NB4 (cell line): Measurements from ENCODE around the gene PAQR7.

Experiments
- CTCF ChIP-seq: IDR thresholded peaks from one replicate; pipeline ENCODE4 v1.5.1; 2012; ENCODE audit warnings: low read depth, low read length
- MAX ChIP-seq: IDR thresholded peaks from 2 replicates; pipeline ENCODE4 v1.6.1; 2011; ENCODE audit warnings: low read depth, low read length
- MYC ChIP-seq: IDR thresholded peaks from 2 replicates; pipeline ENCODE4 v1.6.1; 2011; ENCODE audit warnings: low read depth, low read length
- POLR2A ChIP-seq: IDR thresholded peaks from 2 replicates; pipeline ENCODE4 v1.6.1; 2011; ENCODE audit warnings: mild to moderate bottlenecking; ENCODE audit not compliant: insufficient read length; ENCODE audit errors: extremely low read depth

GRCh38 chr1:25816112-25816718, 59.3 kb downstream of the PAQR7 start:
- TF ChIP-seq CTCF (no peak), MYC (no peak), POLR2A (no peak), MAX (no peak)
